GM12878 (cell line): ENCODE data around the gene DOCK2. TPM values are rescaled to one million over a fixed set of nuclear protein-coding genes. Genes with fewer than 3 reads are reported as not detected.

ENCODE experiments used
- ATAC-seq: fragments of 200-7000 bp; cut with Tn5 transposase; 3 replicates; pipeline ENCODE4 v1.9.1; 2020; ENCODE audit warnings: mild to moderate bottlenecking, moderate library complexity
- BruUV-seq: library from RNA; stranded (reverse); fragments of 400-500 nt; replicated peaks from 2 replicates; lab custom pipeline; 2021; lab: Mats Ljungman, UMichigan
- CTCF ChIA-PET: fragments of 300-600 bp; sonication (Branson Sonifier 250); formaldehyde crosslinking; extraction: SDS; loops from one replicate; lab custom pipeline; 2021; ENCODE audit warnings: inconsistent platforms; lab: Yijun Ruan, JAX
- POLR2A ChIA-PET: fragments of 350-600 bp; formaldehyde crosslinking; extraction: SDS; loops from one replicate; lab custom pipeline; 2021; ENCODE audit warnings: inconsistent platforms; lab: Charles Lee
- RAD21 ChIA-PET: fragments of 300-600 bp; sonication (Branson Sonifier 250); formaldehyde crosslinking; loops from one replicate; lab custom pipeline; 2023; ENCODE audit warnings: antibody characterized with exemption; ENCODE audit not compliant: unreplicated experiment; lab: Charles Lee
- SMC1A ChIA-PET: fragments of 300-600 bp; sonication (Branson Sonifier 250); formaldehyde crosslinking; loops from one replicate; lab custom pipeline; 2023; ENCODE audit not compliant: unreplicated experiment, uncharacterized antibody; lab: Charles Lee
- DNase-seq: peaks from one replicate; pipeline ENCODE4 v3.0.0-alpha.2; 2011; ENCODE audit warnings: low read depth, low spot score
- FAIRE-seq: peaks from 3 replicates; lab custom pipeline; 2011; peaks lifted over from hg19 to GRCh38; lab: Jason Lieb, UNC
- H2AFZ ChIP-seq: 2 replicates; pipeline ENCODE4 v1.6.0; 2011; ENCODE audit warnings: low read depth, low read length, control low read depth; ENCODE audit not compliant: control insufficient read depth
- H3K27ac ChIP-seq: 2 replicates; pipeline ENCODE4 v1.5.1; 2011; ENCODE audit warnings: control low read depth; ENCODE audit not compliant: control insufficient read depth, insufficient read depth
- H3K27me3 ChIP-seq, 2 experiments: replicated peaks in 1 of 2; 2 replicates each; pipeline versions ENCODE4 v1.6.0 to v1.6.1; 2011; ENCODE audit warnings: low read length in 1 of 2; ENCODE audit not compliant: control insufficient read depth in 2 of 2, insufficient read depth in 2 of 2
- H3K36me3 ChIP-seq, 2 experiments: 2 replicates each; pipeline ENCODE4 v1.5.1; 2011; ENCODE audit warnings: low read length in 1 of 2; ENCODE audit not compliant: control insufficient read depth in 2 of 2, insufficient read depth in 2 of 2
- H3K4me1 ChIP-seq: 2 replicates; pipeline ENCODE4 v1.6.1; 2011; ENCODE audit warnings: mild to moderate bottlenecking, low read length, moderate library complexity, mixed read lengths; ENCODE audit not compliant: control insufficient read depth, insufficient read depth
- H3K4me2 ChIP-seq: 2 replicates; pipeline ENCODE4 v1.6.0; 2011; ENCODE audit warnings: control low read depth; ENCODE audit not compliant: control insufficient read depth, insufficient read depth
- H3K4me3 ChIP-seq: fragments of 200-600 bp; sonication (generic); 2 replicates; pipeline ENCODE4 v1.5.1; 2016
- H3K79me2 ChIP-seq: 2 replicates; pipeline ENCODE4 v1.6.0; 2011; ENCODE audit warnings: low read length; ENCODE audit not compliant: control insufficient read depth, insufficient read depth
- H3K9ac ChIP-seq: 2 replicates; pipeline ENCODE4 v1.8.0; 2011; ENCODE audit warnings: low read length, control low read depth, mixed read lengths; ENCODE audit not compliant: control insufficient read depth, insufficient read depth
- H3K9me3 ChIP-seq: replicated peaks from 3 replicates; pipeline ENCODE4 v1.5.1; 2011; ENCODE audit warnings: mild to moderate bottlenecking, low read length; ENCODE audit not compliant: control insufficient read depth, insufficient read depth
- H4K20me1 ChIP-seq: 2 replicates; pipeline ENCODE4 v1.6.0; 2011; ENCODE audit not compliant: control insufficient read depth, insufficient read depth
- BCL11A ChIP-seq: IDR thresholded peaks from 2 replicates; pipeline ENCODE4 v1.6.1; 2011; ENCODE audit warnings: low read depth, low read length
- DPF2 ChIP-seq: fragments of 450-650 bp; IDR thresholded peaks from 2 replicates; pipeline ENCODE4 v1.6.1; 2017; ENCODE audit warnings: mild to moderate bottlenecking
- EED ChIP-seq: sonication (generic); IDR thresholded peaks from 2 replicates; pipeline ENCODE4 v1.6.1; 2016; ENCODE audit warnings: antibody characterized with exemption, low read depth
- FOXM1 ChIP-seq: IDR thresholded peaks from 2 replicates; pipeline ENCODE4 v1.6.1; 2012; ENCODE audit warnings: low read depth, mild to moderate bottlenecking, inconsistent platforms, low read length, moderate library complexity
- HDGF ChIP-seq: fragments of 450-650 bp; IDR thresholded peaks from 2 replicates; pipeline ENCODE4 v1.6.1; 2016; ENCODE audit warnings: antibody characterized with exemption
- IKZF1 ChIP-seq: fragments of 450-650 bp; conservative IDR thresholded peaks from 2 replicates; pipeline ENCODE4 v1.6.1; 2017; ENCODE audit warnings: antibody characterized with exemption, mild to moderate bottlenecking
- NKRF ChIP-seq: fragments of 450-650 bp; conservative IDR thresholded peaks from 2 replicates; pipeline ENCODE4 v1.6.1; 2017; ENCODE audit warnings: mild to moderate bottlenecking, moderate library complexity
- NR2C1 ChIP-seq: fragments of 450-650 bp; IDR thresholded peaks from 2 replicates; pipeline ENCODE4 v1.6.1; 2017; ENCODE audit warnings: antibody characterized with exemption, mild to moderate bottlenecking, moderate library complexity
- PML ChIP-seq: IDR thresholded peaks from 2 replicates; pipeline ENCODE4 v1.6.1; 2012; ENCODE audit warnings: low read length, inconsistent platforms
- POLR2AphosphoS2 ChIP-seq: IDR thresholded peaks from 2 replicates; pipeline ENCODE4 v1.6.1; 2011; ENCODE audit warnings: low read depth, mild to moderate bottlenecking, low read length, improper control_type of control experiment, moderate library complexity
- REST ChIP-seq: IDR thresholded peaks from 2 replicates; pipeline ENCODE4 v1.6.1; 2012; ENCODE audit warnings: mild to moderate bottlenecking, low read depth, low read length
- SP1 ChIP-seq: IDR thresholded peaks from one replicate; pipeline ENCODE4 v1.6.1; 2011; ENCODE audit warnings: low read depth, low read length
- SUPT20H ChIP-seq: IDR thresholded peaks from 2 replicates; pipeline ENCODE4 v1.6.1; 2011; ENCODE audit warnings: low read depth, mild to moderate bottlenecking, low read length, moderate library complexity, borderline replicate concordance; ENCODE audit not compliant: control insufficient read depth
- TARDBP ChIP-seq: IDR thresholded peaks from 2 replicates; pipeline ENCODE4 v1.6.1; 2016; ENCODE audit warnings: borderline replicate concordance
- TCF7 ChIP-seq: IDR thresholded peaks from 2 replicates; pipeline ENCODE4 v1.6.1; 2014; ENCODE audit warnings: antibody characterized with exemption, borderline replicate concordance
- WGBS: methylation state at CpG from one replicate; pipeline ENCODE4 v1.1.6; 2016; ENCODE audit warnings: low lambda C conversion rate; ENCODE audit not compliant: insufficient replicate concordance, insufficient coverage; ENCODE audit errors: missing lambda C conversion rate; 5-methylcytosine and 5-hydroxymethylcytosine counted together
- in situ Hi-C: fragments of 300-500 bp; cut with MboI; formaldehyde crosslinking; loops from 9 replicates; pipeline ENCODE4 v1.14.3; 2018; ENCODE audit warnings: mixed read lengths
- intact Hi-C: fragments of 100-400 bp; cut with micrococcal nuclease; formaldehyde crosslinking; loops from one replicate; pipeline ENCODE4 v1.14.2; 2022; ENCODE audit not compliant: unreplicated experiment
- polyA plus RNA-seq, 11 experiments: library from polyadenylated mRNA; depleted of rRNA in 4 of 11; unstranded in 6 of 11; stranded (reverse) in 5 of 11; fragments of >200 nt; fragmentation: Nextera tagmentation in 4 of 11; fragmentation: Illumina TruSeq in 1 of 11; extraction: Ambion mirVana in 4 of 11; extraction: Trizol in 1 of 11; gene quantifications; 1 replicate in 1 of 11; 2 replicates in 10 of 11; pipeline versions ENCODE4 v1.2.1 to v1.2.3, GENCODE V29; 2011 to 2016; ENCODE audit warnings: inconsistent platforms in 2 of 11, missing spikeins in 2 of 11, low read depth in 1 of 11
- total RNA-seq, 4 experiments: library from RNA; depleted of rRNA in 3 of 4; stranded (reverse); fragments of >200 nt in 3 of 4; fragmentation: Illumina TruSeq in 1 of 4; extraction: Trizol in 1 of 4; gene quantifications; 2 replicates each; pipeline versions ENCODE4 v1.2.1 to v1.2.3, GENCODE V29; 2013 to 2021
- TF ChIP-seq, protein P1 (sequence below): fragments of 150-350 bp; IDR thresholded peaks from 2 replicates; pipeline ENCODE4 v1.6.1; 2014; ENCODE audit warnings: mild to moderate bottlenecking, low read depth, low read length

Gene DOCK2
- total and polyA plus RNA-seq, 10 of the 15 experiments (the other 5 are each of a cell fraction or from before 2014, with no cell fraction given) = 34.2 to 192 (median 118) TPM

DNA sequence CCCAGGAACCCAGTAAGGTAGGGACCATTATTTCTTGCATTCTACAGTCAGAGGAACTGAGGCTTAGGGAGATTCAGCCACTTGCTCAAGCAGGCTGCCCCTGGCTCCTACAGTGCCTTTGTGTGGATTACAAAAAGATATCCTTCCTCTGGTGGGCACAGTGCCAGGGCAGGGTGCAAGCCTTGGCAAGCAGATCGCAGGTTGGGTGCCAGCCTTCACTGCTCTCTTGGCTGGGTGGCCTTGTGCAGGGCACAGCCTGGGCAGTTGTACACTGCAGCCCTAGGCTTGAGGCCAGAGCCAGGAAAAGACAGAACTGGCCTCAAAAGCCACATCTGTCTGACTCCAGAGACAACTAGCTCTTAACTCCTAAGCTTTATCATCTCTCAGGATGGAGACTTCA is 15.0 kb downstream of the DOCK2 start (continued):
- TF ChIP-seq, protein P1, sequence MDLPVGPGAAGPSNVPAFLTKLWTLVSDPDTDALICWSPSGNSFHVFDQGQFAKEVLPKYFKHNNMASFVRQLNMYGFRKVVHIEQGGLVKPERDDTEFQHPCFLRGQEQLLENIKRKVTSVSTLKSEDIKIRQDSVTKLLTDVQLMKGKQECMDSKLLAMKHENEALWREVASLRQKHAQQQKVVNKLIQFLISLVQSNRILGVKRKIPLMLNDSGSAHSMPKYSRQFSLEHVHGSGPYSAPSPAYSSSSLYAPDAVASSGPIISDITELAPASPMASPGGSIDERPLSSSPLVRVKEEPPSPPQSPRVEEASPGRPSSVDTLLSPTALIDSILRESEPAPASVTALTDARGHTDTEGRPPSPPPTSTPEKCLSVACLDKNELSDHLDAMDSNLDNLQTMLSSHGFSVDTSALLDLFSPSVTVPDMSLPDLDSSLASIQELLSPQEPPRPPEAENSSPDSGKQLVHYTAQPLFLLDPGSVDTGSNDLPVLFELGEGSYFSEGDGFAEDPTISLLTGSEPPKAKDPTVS = no peak
- TF ChIP-seq EED = no peak

GRCh38 chr5:169653091-169653490 is 16.0 kb downstream of the DOCK2 start:
- Histone ChIP-seq H3K27me3 (no peaks in the 10 kb centered on the region), H2AFZ (no peak overlapping the region), H4K20me1 (no peaks in the 10 kb centered on the region), H3K36me3 (peaks cover 20 to 22% of the 10 kb centered on the region in 2 experiments), H3K27ac (peak overlapping the region; percentile 98; the same call in 1 of the 2 replicates), H3K9ac (no peak overlapping the region), H3K9me3 (no peaks in the 10 kb centered on the region), H3K79me2 (peaks cover 81% of the 10 kb centered on the region), H3K4me3 (no peak overlapping the region), H3K4me1 (peaks cover 91% of the 10 kb centered on the region), H3K4me2 (peak overlapping the region; percentile 73; the same call in 1 of the 2 replicates)
- FAIRE-seq (no peak), DNase-seq (no peak), ATAC-seq (no peak)
- ChIA-PET RAD21 (interaction anchor here (0.9 to 4.4 kb wide), 3 partner anchors 19 to 70 kb away, joined by 3 to 43 read pairs (median 4); partner anchors contain the start of gene SPDL1), CTCF (interaction anchor here (3.2 kb wide), 1 partner anchor 18 kb away, joined by 14 read pairs; no protein-coding TSS in a partner anchor), POLR2A (interaction anchor here (1.9 to 2.5 kb wide), 2 partner anchors 17 to 18 kb away, joined by 9 to 16 read pairs; partner anchors contain the start of gene DOCK2), SMC1A (interaction anchor here (0.8 to 8.0 kb wide), 4 partner anchors 18 to 24 kb away, joined by 3 to 68 read pairs (median 4); no protein-coding TSS in a partner anchor)
- WGBS = 87% methylated on average over 5 of the region's 5 CpGs
- no TSS peak for BruUV-seq
- in situ Hi-C loops = no loop called here
- TF ChIP-seq REST (no peak), TCF7 (no peak), HDGF (no peak), IKZF1 (no peak), TARDBP (no peak), BCL11A (no peak), FOXM1 (no peak), NR2C1 (no peak), DPF2 (no peak), PML (no peak), SP1 (no peak), NKRF (no peak), SUPT20H (no peak), POLR2AphosphoS2 (no peak)
- intact Hi-C loops = no loop called here
